Transverse colon (tissue), 4 donors: ENCODE measurements around the gene ARL15. TPM values are rescaled to one million over a fixed set of nuclear protein-coding genes. Genes with fewer than 3 reads are reported as not detected.

Experiments used
- DNase-seq: peaks from one replicate; pipeline ENCODE4 v3.0.0-alpha.2; 2019
- H3K27ac ChIP-seq, 4 donors: fragments of 200-600 bp; sonication (generic); 2 replicates each; pipeline ENCODE4 v1.5.1; 2016 to 2018; ENCODE audit warnings: inconsistent platforms in 4 of 4
- H3K27me3 ChIP-seq: fragments of 200-600 bp; sonication (generic); 2 replicates; pipeline ENCODE4 v1.5.1; 2017; ENCODE audit warnings: inconsistent platforms
- H3K36me3 ChIP-seq, 4 donors: fragments of 200-600 bp; sonication (generic); 2 replicates each; pipeline ENCODE4 v1.5.1; 2017 to 2019; ENCODE audit warnings: inconsistent platforms in 4 of 4
- H3K4me1 ChIP-seq, 4 donors: fragments of 200-600 bp; sonication (generic); 2 replicates each; pipeline ENCODE4 v1.5.1; 2017 to 2020; ENCODE audit warnings: inconsistent platforms in 4 of 4
- H3K4me3 ChIP-seq, 4 donors: fragments of 200-600 bp; sonication (generic); 1 replicate in 1 of 4; 2 replicates in 3 of 4; pipeline versions ENCODE4 v1.5.1 to v1.6.1; 2017 to 2019; ENCODE audit warnings: inconsistent platforms in 4 of 4
- H3K9me3 ChIP-seq, 2 donors: fragments of 200-600 bp; sonication (generic); 2 replicates each; pipeline ENCODE4 v1.5.1; 2017 to 2019; ENCODE audit warnings: inconsistent platforms in 2 of 2
- EP300 ChIP-seq: sonication (generic); formaldehyde crosslinking; IDR thresholded peaks from one replicate; pipeline ENCODE4 v1.6.1; 2017; ENCODE audit warnings: antibody characterized with exemption, low read depth
- POLR2A ChIP-seq: fragments of 450-650 bp; IDR thresholded peaks from one replicate; pipeline ENCODE4 v1.6.1; 2016; ENCODE audit warnings: antibody characterized with exemption, mild to moderate bottlenecking, moderate library complexity
- POLR2AphosphoS5 ChIP-seq, 3 donors: sonication (generic); formaldehyde crosslinking; IDR thresholded peaks; one replicate each; pipeline ENCODE4 v1.6.1; 2016; ENCODE audit warnings: antibody characterized with exemption in 3 of 3
- WGBS, 2 donors: methylation state at CpG; one replicate each; pipeline ENCODE4 v1.1.5; 2018; ENCODE audit warnings: low coverage in 1 of 2; 5-methylcytosine and 5-hydroxymethylcytosine counted together
- in situ Hi-C, 4 donors: fragments of 200-750 bp; cut with MboI; loops; one replicate each; pipeline versions ENCODE4 v1.15.0 to v1.15.1; 2017; ENCODE audit warnings: low sequenced_read_pairs in 3 of 4, low pct_ligation_motif_present in 1 of 4, low pct_unique_long_range_greater_than_20kb in 1 of 4
- intact Hi-C: fragments of 100-400 bp; cut with DNase I; formaldehyde crosslinking; loops from one replicate; pipeline ENCODE4 v1.15.1; 2023; ENCODE audit warnings: low total_unique reads
- total RNA-seq, 4 donors: library from RNA; depleted of rRNA; stranded (reverse); fragments of >200 nt; gene quantifications; one replicate each; pipeline ENCODE4 v1.1.0, GENCODE V29; 2016
- TF ChIP-seq, protein P1 (sequence below), 5 experiments: fragments of 200-600 bp in 3 of 5; fragments of 450-650 bp in 2 of 5; sonication (generic) in 3 of 5; IDR thresholded peaks; 1 replicate in 2 of 5; 2 replicates in 3 of 5; pipeline ENCODE4 v1.5.1; 2016 to 2017; ENCODE audit warnings: antibody characterized with exemption in 5 of 5, inconsistent platforms in 3 of 5, mild to moderate bottlenecking in 2 of 5, moderate library complexity in 1 of 5

ARL15 gene
- total RNA-seq, 4 donors from 2014 or later: 9.0 to 57.1 (median 27.7) TPM

- no peak for DNase-seq
- intact Hi-C loops (no loop called here), in situ Hi-C loops (no loop called here)
- Histone ChIP-seq H3K36me3 (no peaks in the 10 kb centered on the region), H3K4me3 (no peak overlapping the region), H3K4me1 (peaks cover 0 to 13% (median 2%) of the 10 kb centered on the region in 4 donors), H3K9me3 (no peaks in the 10 kb centered on the region), H3K27me3 (no peaks in the 10 kb centered on the region), H3K27ac (no peak overlapping the region)
- TF ChIP-seq EP300 (no peak), POLR2AphosphoS5 (IDR thresholded peaks at IDR 0.05) (no peak), POLR2A (no peak)
- TF ChIP-seq, protein P1, sequence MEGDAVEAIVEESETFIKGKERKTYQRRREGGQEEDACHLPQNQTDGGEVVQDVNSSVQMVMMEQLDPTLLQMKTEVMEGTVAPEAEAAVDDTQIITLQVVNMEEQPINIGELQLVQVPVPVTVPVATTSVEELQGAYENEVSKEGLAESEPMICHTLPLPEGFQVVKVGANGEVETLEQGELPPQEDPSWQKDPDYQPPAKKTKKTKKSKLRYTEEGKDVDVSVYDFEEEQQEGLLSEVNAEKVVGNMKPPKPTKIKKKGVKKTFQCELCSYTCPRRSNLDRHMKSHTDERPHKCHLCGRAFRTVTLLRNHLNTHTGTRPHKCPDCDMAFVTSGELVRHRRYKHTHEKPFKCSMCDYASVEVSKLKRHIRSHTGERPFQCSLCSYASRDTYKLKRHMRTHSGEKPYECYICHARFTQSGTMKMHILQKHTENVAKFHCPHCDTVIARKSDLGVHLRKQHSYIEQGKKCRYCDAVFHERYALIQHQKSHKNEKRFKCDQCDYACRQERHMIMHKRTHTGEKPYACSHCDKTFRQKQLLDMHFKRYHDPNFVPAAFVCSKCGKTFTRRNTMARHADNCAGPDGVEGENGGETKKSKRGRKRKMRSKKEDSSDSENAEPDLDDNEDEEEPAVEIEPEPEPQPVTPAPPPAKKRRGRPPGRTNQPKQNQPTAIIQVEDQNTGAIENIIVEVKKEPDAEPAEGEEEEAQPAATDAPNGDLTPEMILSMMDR (IDR thresholded peaks at IDR 0.05): no peak
These were observed 122.7 kb downstream of the ARL15 start for GRCh38 chr5:54187694-54188093.

- 95% methylated on average over 2 of the region's 2 CpGs; no CpG with 5 or more reads in 1 of the 2 donors for WGBS, 2 donors
- Histone ChIP-seq H3K4me1 (peaks cover 0 to 13% (median 2%) of the 10 kb centered on the region in 4 donors), H3K27ac (no peak overlapping the region), H3K27me3 (no peaks in the 10 kb centered on the region), H3K36me3 (no peaks in the 10 kb centered on the region), H3K9me3 (no peaks in the 10 kb centered on the region), H3K4me3 (no peak overlapping the region)
- TF ChIP-seq, protein P1 (IDR thresholded peaks at IDR 0.05): no peak
- no peak for TF ChIP-seq POLR2A
- no peak for TF ChIP-seq EP300
- TF ChIP-seq POLR2AphosphoS5 (IDR thresholded peaks at IDR 0.05): no peak
- DNase-seq: no peak
- intact Hi-C loops: no loop called here
- in situ Hi-C loops: no loop called here
These were observed 123.4 kb downstream of the ARL15 start for GRCh38 chr5:54186912-54187445.

- 94 to 96% methylated on average over 5 to 8 of the region's 8 CpGs for WGBS, 2 donors
- Histone ChIP-seq H3K27ac (no peak overlapping the region), H3K4me1 (peaks cover 0 to 17% (median 5%) of the 10 kb centered on the region in 4 donors), H3K9me3 (no peaks in the 10 kb centered on the region), H3K27me3 (no peaks in the 10 kb centered on the region), H3K36me3 (no peaks in the 10 kb centered on the region), H3K4me3 (no peak overlapping the region)
- DNase-seq: no peak
- in situ Hi-C loops (no loop called here), intact Hi-C loops (no loop called here)
- TF ChIP-seq POLR2A (no peak), EP300 (no peak), POLR2AphosphoS5 (IDR thresholded peaks at IDR 0.05) (no peak)
- TF ChIP-seq, protein P1 (IDR thresholded peaks at IDR 0.05): no peak
These were observed 124.3 kb downstream of the ARL15 start for GRCh38 chr5:54186108-54186507.

- no peaks in the 10 kb centered on the region for H3K27me3 ChIP-seq
- TF ChIP-seq, protein P1 (IDR thresholded peaks at IDR 0.05): no peak
- TF ChIP-seq EP300 (no peak), POLR2AphosphoS5 (IDR thresholded peaks at IDR 0.05) (no peak), POLR2A (no peak)
- H3K9me3 ChIP-seq: no peaks in the 10 kb centered on the region
- intact Hi-C loops: no loop called here
- no peak overlapping the region for H3K4me3 ChIP-seq
- peaks cover 0 to 21% (median 6%) of the 10 kb centered on the region in 4 donors for H3K4me1 ChIP-seq
- H3K27ac ChIP-seq: no peak overlapping the region
- DNase-seq: no peak
- H3K36me3 ChIP-seq: no peaks in the 10 kb centered on the region
- WGBS, 2 donors: 51 to 56% methylated on average over 2 of the region's 2 CpGs
- in situ Hi-C loops: no loop called here
These were observed 125.6 kb downstream of the ARL15 start for GRCh38 chr5:54184806-54185205.
